SHP77 (cell line): ENCODE results near the gene MYL6B.
A peak's percentile ranks its signal among the peaks of the same experiment; 100 is the strongest.
"Not testable (repeated sequence)": the region's sequence is repeated elsewhere in the genome, so short reads cannot be mapped to it uniquely, and the experiment has no call there.

ENCODE experiments used
- DNase-seq, 2 experiments: peaks; one replicate each; lab custom pipeline; 2025; lab: John Stamatoyannopoulos, UW

Gene MYL6B

DNA sequence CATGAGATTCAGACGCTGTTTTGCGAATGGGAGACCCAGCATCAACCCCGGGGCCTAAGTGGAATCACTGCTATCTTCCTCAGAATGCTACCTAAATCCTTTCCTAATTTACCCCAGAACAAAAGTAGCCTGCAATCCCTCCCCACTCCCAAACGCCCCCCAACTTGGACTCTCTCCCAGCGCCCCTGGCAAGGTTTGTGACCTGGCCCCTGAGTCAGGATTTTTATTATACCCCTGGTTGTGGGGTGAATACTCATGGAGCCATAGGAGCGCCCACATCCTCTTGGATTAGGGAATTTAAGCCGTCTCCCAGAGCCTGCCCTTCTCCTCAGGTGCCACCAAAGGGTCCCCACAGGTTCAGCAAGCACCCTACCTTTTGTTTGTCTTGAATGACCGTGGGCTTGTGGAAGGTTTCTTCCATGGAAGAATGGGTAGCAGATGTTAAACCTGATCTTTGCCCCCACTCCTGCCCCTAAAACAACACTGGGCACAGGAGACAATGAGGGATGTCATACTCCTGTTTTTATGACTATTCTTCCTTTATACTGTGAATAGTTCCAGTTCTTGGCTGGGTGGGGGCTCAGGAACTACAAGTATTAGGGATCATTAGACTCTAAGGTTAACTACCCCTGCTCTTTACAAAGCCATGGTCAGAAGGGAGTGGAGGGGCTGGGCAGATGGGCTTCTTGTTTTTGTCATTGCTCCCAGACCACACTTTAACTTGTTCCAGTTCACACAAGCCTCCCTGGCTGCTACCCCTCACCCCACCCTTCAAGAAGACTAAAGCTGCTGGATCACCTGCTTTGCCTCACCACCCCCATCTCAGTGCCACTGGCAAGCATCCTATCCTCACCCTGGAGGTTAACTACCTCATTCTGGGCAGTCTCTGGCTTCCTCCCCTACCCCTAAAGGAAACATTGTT is 630 bp downstream of the MYL6B start:
- no peak for DNase-seq

DNA sequence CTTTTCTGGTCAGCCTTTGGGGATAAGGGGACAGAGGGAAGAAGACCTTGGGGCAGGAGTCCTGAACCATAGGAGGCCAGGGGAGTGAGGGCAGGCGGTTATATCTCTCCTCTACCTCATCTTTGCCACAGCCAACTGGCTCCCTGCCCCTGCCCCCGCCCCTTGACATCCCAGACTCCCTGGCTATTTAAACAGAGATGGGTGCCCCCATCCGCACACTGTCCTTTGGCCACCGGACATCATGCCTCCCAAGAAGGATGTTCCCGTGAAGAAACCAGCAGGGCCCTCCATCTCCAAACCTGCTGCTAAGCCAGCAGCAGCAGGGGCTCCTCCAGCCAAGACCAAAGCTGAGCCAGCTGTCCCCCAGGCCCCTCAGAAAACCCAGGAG is 1.3 kb downstream of the MYL6B start:
- DNase-seq, result no peak

GRCh38 chr12:56154246-56154771 is 1.9 kb downstream of the MYL6B start:
- DNase-seq, result no peak

DNA sequence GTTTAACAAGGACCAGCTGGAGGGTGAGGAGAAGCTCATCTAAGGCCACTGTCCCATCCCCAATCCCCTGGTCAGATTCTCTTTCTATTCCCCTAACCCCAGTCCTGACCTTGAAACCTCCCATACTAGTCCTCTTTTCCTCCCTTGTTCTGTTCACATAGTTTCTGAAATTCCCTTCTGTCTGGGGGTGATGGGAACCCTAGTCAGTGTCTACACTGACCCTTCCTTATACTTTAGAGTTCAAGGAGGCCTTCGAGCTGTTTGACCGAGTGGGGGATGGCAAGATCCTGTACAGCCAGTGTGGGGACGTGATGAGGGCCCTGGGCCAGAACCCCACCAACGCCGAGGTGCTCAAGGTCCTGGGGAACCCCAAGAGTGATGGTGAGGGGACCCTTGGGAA is 2.4 kb downstream of the MYL6B start:
- DNase-seq, result no peak

GRCh38 chr12:56155256-56155845 is 3.0 kb downstream of the MYL6B start:
- no peak for DNase-seq

GRCh38 chr12:56156464-56157200 is 4.2 kb downstream of the MYL6B start:
- not testable (repeated sequence) for DNase-seq

GRCh38 chr12:56157201-56158028 is 5.0 kb downstream of the MYL6B start:
- DNase-seq, result peak; percentile 68 to 81

- peak; percentile 97 for DNase-seq
Measured at GRCh38 chr12:56158029-56158925, 5.9 kb downstream of the MYL6B start, which contains the start of gene MYL6. Gene MYL6 (plus strand): TSS chr12:56158359. CDS start chr12:56158402, 43 bp downstream.

DNA sequence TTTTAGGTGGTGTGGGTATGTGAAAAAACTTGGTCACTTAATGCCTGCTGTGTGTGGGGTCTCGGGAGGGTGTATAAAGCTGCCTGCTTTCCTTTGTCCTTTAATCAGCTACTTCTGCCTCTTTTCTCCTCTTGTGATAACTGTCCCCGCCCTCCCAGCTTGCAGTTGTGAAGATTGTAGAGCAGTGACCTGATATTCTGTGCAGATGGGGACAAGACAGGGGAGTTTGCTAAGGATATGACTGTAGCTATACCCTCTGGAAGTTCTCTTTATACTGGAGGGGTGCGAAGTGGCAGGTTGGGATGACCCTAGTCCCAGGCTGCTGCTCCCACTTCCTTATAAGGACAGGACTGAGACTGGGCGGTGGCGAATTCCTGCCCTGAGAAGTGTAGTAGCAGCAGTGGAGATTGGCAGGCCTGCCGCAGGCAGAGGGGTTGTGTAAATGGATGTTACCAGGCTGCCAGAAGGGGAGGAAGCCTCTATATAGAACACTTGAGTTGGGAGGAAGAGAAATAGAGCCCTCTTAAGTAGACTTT is 6.6 kb downstream of the MYL6B start:
- DNase-seq, result peak; percentile 7 to 17

DNA sequence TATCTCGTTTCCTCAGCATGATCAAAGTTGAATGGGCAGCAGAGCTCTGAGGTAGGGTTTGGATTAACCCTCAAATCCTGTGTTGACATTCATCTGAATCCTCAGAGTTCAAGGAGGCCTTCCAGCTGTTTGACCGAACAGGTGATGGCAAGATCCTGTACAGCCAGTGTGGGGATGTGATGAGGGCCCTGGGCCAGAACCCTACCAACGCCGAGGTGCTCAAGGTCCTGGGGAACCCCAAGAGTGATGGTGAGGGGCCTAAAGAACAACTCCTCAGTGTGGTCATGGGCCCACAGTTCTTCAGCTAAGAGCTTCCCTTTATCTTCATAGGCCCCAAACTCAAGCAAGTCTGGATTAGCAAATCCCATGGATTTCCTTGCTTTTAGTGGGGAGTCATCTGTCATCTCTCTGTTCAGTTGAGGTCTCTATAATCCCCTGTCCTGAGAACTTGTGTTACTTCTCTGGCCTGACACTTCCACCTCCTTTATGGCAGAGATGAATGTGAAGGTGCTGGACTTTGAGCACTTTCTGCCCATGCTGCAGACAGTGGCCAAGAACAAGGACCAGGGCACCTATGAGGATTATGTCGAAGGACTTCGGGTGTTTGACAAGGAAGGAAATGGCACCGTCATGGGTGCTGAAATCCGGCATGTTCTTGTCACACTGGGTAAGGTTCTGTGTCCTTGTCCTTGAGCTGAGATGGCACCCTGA is 7.2 kb downstream of the MYL6B start:
- no peak for DNase-seq

DNA sequence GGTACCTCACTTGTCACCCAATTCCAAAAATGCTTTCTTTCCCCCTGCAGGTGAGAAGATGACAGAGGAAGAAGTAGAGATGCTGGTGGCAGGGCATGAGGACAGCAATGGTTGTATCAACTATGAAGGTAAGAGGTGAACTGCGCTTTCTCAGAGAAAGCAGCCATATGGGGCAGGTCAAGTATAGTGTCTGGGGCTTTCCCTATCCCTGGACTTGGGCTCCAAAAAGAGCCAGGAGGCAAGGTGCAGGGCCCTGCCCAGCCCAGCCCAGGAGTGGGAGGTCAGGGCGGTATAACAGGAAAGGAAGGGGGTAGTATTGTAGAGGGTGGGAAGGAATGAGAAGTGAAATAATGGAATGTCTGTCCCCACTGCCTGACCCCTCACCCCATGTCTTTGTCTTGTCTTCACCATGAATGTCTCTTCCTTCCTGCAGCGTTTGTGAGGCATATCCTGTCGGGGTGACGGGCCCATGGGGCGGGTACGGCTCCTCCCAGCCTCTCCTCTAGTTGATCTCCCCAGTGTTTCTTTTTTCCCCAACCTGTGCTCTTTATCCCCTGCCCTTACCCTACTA is 7.9 kb downstream of the MYL6B start:
- no peak for DNase-seq

DNA sequence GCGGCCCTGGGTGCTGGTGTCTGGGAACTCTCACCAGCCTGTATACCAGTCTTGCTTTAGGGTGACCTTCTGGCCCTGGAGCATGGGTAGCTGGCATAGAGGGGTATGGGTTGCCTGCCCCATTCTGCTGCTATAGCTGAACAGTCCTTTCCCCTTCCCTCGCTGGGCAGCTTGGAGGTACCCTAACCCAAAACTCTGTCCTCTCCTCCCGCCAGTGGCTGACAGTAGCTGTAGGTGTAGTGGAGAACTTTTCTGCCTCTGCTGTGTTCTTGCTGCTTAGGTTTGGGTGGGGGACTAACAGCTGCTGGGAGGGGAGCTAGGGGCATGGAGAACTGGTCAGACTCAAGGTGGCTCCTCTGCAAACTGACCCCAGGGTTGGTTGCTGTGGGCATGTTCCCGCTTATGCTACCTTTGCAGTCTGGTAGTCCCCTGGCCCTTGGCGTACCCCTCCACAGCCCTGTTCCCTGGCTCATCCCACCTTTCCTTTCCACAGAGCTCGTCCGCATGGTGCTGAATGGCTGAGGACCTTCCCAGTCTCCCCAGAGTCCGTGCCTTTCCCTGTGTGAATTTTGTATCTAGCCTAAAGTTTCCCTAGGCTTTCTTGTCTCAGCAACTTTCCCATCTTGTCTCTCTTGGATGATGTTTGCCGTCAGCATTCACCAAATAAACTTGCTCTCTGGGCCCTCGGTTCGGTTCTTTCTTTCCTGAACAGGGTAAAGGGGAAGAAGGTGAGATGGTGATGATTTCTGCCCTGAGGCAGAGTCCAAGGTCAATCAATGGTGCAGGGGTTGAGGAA is 8.7 kb downstream of the MYL6B start:
- no peak for DNase-seq

DNA sequence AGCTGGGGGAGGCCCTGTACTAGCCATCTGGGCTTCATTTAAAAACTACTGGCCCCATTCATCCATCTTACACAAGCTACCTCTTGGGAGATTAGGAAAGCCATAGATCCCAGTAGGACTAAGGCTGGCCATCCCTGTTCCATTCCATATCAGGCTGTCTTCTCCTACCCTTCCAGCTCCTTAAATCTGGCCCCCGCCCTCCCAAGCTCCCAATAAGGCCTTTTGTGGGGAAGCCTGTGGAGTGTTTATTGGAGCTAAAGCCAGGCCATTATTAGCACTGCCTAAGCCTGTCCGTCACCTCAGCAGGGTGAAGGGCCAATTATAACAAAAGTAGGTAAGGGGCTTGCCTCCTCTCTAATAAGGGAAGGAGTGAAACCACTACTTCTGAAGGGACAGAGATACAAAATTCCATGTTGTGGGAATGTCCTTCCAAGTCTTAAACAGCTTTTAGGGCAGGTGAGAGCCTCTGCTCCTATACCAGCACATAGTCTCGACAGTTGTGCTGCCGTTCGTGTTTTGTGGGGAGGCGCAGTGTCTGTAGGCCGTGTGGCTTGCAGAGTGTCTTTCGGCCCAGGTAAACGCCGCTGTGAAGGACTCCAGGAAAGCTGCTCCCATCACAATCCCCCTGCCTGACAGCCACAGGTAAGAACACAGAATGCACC is 9.4 kb downstream of the MYL6B start:
- DNase-seq, result no peak

DNA sequence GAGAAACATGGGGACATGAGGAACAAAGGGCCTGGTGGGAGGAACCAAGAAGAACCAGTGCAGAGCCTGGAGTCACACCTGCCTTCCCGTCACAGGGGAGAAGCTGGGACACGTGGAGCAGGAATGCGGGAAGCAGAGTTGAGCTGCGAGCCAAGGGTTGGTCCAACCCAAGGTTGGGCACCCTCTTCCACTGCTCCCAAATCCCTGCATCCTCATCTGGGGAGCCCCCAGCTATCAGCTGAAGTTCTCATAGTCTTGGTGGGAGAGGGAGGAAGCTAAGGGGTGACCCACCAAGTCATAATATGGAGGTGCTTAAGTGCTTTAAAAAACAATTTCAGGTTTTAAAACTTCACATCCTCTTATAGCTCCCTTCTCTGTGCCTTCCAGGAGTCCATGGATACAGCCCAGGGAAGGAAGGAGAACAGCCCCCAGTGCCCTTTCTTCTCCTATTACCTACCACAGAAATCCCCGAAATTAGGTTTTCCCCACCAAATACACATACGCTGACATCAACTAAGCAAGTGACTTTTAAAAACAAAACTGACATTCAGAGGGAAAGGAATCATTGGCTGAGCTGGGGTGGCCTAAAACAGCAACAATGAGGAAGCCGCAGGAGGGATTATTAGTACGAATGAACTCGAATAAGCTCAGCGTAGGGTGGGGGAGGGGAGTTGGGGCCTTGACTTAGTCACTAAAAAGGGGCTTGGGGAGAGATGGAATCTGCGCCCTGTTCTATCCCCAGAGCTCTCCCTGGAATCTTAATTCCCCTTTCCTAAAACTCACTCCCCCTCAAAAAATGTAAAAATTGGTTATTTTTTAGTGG is 10.3 kb downstream of the MYL6B start:
- DNase-seq, result no peak

- DNase-seq, result no peak
Measured at GRCh38 chr12:56163533-56164344, 11.4 kb downstream of the MYL6B start.

GRCh38 chr12:56164345-56164729 is 11.9 kb downstream of the MYL6B start:
- DNase-seq, result no peak
